GM12801 (cell line): Measurements from ENCODE around the gene TANGO6.

Experiments
- CTCF ChIP-seq: IDR thresholded peaks from one replicate; pipeline ENCODE4 v1.5.1; 2011; ENCODE audit warnings: control low read depth; ENCODE audit not compliant: insufficient read length; ENCODE audit errors: extremely low read depth

The TANGO6 gene

GRCh38 chr16:69123910-69124309 lies 280.6 kb downstream of the TANGO6 start:
- no peak for TF ChIP-seq CTCF

- TF ChIP-seq CTCF, result no peak
These were observed 282.9 kb downstream of the TANGO6 start for GRCh38 chr16:69126221-69126620.

- no peak for TF ChIP-seq CTCF
These were observed 284.7 kb downstream of the TANGO6 start for GRCh38 chr16:69127966-69128510.

- no peak for TF ChIP-seq CTCF
These were observed 287.1 kb downstream of the TANGO6 start for GRCh38 chr16:69130461-69130860.

- no peak for TF ChIP-seq CTCF
These were observed 288.0 kb downstream of the TANGO6 start for GRCh38 chr16:69131167-69131838.

- TF ChIP-seq CTCF, result no peak
These were observed 288.6 kb downstream of the TANGO6 start for GRCh38 chr16:69131839-69132423.

GRCh38 chr16:69132424-69133252 lies 289.3 kb downstream of the TANGO6 start, which contains the start of the genes CHTF8 and UTP4:
CHTF8 (minus strand) TSS chr16:69132588; CDS start chr16:69121458, 11,130 bp downstream.
UTP4 (plus strand) TSS chr16:69132649; CDS start chr16:69133460, 811 bp downstream.
- no peak for TF ChIP-seq CTCF
